HG03159 (cell line): ENCODE data around the gene GAREM1.
"Not testable (repeated sequence)": the region's sequence is repeated elsewhere in the genome, so short reads cannot be mapped to it uniquely, and the experiment has no call there.

Experiments used
- ATAC-seq: cut with Tn5 transposase; IDR thresholded peaks from one replicate; pipeline ENCODE4 v1.9.1; 2021; ENCODE audit warnings: mild to moderate bottlenecking, moderate library complexity; ENCODE audit not compliant: unreplicated experiment

GAREM1 gene

DNA sequence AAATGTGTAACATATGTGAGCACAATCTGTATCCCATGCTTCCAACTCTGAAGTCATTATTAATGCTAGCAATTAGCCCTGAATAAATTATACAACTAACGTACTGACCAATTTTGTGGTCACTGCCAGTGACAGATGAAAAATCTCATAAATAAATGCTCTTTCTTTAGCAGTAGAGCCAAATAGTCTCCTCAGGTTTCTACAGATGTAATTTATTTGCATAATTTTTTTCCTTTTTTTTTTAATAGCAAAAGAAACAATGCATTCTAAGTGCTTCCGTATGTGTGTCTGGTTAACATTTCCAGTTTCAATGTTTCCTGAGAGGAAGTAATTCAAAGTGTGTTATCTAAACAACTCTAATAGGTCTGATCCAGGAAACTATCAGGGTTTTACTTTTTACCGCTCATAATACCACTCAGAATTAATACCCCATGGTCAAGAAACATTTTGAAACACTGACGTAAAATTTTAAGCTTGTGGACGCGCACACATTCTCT is 172.5 kb downstream of the GAREM1 start:
- no peak for ATAC-seq

DNA sequence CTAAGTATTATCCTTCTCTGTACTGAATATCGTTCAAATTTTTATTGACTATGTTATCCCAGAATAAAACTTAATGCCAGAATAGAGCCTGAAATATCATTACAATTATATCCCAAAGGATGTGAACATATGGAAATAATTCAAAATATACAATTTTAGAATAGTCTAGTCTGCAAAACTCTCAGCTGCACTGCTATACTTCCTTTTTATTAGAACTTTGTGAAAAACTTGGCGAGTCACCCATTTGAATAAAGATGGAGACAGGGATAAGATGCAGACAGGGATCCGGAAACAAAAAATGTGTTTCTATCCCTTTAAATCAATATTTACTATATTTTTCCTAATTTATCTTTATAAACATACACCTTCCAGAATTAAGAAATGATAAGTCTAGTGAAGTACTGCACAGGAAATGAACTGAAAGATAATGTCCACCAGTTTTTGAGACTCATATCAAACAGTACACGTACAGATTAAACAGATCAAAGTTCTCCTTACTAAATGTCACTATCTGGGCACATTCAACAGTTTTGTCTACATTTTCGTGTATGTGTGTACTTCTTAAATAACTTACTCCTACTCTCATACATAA is 173.0 kb downstream of the GAREM1 start:
- no peak for ATAC-seq

DNA sequence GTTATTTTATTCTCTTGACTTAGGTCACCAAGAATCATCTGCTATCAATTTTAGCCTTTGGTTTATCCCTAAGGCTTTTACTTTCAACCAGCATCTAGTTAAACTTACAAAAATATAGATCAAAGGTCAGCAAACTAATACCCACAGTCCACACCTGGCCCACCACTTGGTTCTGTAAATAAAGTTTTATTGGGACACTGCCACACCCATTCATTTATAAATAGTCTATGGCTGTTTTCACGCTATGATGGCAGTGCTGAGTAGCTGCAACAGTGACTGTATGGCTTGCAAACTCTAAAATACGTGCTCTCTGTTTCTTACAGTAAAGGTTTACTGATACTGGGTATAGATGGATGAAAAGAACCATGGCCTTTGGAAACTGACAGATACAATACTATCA is 173.8 kb downstream of the GAREM1 start:
- ATAC-seq: no peak

DNA sequence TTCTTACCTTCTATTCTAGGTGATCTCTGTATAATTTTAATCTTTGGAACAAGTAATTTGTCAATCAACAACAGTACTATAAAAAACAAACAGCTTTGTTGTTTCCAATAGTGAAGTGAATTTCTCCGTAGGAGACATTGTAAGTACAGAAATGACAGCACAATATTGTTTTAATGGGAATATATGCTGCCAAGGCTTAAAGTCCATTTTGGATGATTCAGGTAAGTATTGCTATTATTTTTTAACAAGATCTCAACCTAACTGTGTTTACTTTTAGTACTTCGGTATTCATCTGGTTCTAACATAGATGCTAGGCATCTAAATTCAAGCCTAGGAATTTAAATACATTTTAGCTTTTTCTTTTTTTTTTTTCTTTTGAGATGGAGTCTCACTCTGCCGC is 175.1 kb downstream of the GAREM1 start:
- ATAC-seq: no peak

DNA sequence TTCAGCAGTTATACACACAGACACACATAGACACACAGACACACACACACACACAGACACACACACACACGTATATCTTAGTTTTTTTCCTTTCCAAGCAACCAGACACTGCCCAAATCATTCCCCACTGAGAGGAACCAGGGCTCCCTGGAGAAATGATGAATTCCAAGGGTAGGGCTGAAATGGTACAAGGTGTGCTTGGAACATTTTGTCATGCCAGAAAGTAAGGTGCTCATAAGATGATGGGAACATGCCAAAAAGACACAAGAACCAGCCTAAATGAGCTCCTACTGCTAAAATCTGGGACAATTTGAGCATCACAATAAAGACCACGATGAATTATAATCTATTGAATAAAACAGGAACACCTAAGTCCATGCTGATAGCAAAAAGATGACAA is 177.6 kb downstream of the GAREM1 start:
- ATAC-seq: no peak

DNA sequence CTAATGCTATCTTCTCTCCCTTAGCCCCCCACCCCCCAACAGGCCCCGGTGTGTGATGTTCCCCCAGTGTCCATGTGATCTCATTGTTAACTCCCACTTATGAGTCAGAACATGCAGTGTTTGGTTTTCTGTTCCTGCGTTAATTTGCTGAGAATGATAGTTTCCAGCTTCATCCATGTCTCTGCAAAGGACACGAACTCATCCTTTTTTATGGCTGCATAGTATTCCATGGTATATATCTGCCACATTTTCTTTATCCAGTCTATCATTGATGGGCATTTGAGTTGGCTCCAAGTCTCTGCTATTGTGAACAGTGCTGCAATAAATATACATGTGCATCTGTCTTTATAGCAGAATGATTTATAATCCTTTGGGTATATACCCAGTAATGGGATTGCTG is 179.1 kb downstream of the GAREM1 start:
- not testable (repeated sequence) for ATAC-seq

DNA sequence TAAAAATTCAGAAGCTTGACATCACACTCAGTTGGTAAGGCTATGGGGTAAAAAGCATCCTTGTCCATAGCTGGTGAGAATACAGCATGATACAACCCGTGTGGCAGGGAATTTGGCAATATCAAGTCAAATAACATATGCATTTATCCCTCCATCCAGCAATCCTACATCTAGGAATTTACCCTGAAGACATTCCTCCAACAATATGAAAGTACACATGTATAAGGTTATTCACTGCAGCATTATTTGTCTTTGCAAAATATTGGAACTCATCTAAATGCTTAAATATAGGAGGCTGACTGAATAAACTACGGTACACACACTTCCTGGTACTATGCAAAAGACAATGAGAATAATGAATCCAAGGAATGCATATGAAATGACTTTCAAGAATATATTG is 179.9 kb downstream of the GAREM1 start:
- ATAC-seq: no peak

DNA sequence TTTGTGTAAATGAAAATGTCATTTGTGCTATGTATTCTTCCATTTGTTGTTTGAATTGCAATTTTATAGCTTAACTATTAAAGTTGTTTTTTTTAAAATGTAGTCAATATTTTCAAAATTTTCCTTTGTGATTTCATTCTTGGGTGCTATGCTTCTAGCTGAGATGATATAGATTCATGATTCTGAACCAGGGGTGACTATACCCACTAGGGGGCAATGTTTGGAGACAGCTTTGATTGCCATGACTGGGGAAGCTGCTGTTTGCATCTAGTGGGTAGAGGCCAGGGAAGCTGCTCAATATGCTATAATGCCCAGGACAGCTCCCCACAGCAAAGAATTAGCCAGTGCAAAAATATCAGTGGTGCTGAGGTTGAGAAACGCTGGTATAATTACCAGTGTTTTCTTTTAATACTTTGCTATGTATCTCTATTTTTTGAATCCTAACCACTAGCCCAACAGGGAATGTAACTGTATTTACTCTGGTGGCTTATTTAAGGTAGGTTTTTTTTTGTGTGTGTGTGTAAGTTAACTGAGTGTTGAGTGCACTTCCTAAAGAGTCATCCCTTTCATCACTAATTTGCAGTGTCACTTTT is 181.1 kb downstream of the GAREM1 start:
- ATAC-seq: peak; percentile 90

DNA sequence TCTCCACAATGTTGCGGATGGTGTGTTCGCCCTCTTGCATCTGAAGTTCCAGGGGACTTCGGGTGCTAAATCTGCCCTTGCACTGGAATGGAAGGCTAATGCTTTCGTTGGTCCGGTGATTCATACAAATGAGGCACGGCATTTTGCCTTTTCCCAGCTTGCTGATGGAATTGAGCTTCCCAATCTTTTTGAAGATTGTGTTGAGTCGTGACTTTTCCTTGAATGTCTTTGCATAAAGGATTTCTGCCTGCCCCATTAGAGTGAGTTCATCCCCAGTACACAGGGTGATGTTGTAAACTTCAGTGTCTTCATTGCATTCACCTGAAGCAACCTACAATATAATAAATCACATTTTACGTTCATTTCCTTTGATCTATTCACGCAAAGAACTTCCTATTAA is 182.8 kb downstream of the GAREM1 start:
- ATAC-seq: no peak

DNA sequence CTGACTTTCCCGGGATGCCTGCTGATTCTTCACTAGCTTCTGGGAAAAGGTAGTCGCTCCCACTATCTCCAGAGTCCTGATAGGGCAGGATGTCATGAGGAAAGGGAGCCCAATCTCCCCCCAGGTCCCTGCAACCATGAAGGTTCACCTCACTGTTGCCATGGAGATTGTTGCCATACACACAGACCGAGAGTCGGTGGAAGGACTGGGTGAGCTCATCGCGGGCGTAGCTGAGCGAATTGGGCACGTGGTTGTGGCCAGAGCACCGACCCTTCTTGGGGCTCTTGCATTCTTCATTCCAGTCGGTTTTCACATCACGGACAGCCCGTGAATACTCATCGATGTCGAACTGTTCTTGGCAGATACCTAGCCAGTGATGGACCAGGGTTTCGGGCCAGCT is 183.4 kb downstream of the GAREM1 start:
- no peak for ATAC-seq

DNA sequence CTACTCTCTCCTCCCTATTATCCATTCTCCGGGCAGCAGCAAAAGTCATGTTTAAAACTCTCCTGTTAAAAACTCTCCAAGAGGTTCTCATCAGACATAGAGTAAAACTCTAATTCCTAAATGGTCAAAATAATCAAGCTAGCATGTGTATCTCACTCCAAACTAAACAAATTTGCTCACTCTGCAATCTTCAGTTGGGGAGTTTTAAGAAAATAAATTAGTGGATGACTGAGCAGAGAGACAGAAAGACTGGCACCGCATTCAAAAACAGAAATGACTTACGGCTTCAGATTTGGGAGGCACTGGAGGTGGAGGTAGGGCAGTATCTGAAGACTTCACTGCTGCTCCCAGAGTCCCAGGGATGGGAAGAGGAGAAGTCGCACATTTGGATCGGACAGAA is 183.9 kb downstream of the GAREM1 start:
- ATAC-seq: no peak

DNA sequence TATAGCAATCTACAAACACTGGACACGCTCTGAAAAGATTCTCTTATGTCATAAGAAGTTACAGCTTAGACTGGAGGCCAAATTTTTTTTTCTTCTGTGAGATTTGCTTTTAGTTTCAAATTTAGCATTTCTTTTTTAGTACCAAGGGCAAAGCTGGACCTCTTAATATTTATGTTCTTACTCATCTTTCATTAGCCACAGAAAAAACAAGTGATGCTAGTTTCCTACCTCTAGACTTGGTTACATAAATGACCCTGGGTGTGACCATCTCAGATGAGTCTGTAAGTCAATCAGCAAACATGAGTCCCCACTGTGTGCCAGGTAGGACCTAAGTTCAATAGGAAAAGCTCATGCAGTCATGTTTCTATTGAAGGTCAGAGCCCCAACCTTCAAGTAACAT is 186.4 kb downstream of the GAREM1 start:
- ATAC-seq: no peak

DNA sequence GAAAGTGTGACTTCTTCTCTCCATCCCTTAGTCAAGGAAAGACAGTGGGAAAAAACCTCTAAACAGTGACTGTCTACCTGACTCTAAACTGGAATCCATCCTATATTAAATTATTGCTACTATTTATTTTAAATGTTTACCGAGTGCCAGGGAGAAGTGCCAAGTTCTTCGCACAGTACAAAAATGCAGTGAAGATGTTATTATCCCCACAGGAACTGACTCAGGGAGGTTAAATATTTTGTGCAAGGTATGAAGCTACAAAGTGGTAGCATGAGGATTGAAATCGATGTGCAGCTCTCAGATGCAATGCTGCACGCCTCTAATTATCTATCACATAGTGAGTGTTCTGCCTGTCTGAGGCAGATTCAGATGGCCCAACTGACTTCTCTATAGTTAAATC is 189.8 kb downstream of the GAREM1 start:
- ATAC-seq: no peak

DNA sequence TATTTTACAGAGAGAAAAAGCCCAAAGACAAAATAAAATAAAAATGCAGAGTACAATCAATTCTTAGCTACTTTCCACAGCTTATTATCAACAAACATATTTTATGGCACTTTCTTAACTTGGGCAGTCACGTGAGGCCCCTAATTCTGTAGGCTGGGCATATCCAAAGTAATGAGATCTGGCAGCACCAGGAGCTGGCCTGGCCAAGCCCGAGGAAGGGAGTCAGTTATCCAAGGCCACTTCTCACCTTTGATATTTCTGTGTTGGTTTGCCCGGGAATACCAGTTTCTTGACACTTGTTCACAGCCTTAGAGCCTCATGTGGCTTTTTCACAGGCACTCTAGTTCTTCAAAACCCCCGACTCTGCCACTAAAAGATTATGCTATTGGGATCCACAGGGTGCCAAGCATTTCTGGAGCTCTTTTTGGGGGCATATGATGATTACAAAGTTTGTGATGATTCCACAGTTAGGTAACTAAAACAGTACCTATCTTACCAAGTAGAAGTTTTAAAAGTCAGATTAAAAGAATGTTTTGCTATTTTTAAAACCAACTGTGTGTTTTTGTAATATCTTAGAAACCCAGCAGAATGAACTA is 190.4 kb downstream of the GAREM1 start:
- ATAC-seq: no peak

DNA sequence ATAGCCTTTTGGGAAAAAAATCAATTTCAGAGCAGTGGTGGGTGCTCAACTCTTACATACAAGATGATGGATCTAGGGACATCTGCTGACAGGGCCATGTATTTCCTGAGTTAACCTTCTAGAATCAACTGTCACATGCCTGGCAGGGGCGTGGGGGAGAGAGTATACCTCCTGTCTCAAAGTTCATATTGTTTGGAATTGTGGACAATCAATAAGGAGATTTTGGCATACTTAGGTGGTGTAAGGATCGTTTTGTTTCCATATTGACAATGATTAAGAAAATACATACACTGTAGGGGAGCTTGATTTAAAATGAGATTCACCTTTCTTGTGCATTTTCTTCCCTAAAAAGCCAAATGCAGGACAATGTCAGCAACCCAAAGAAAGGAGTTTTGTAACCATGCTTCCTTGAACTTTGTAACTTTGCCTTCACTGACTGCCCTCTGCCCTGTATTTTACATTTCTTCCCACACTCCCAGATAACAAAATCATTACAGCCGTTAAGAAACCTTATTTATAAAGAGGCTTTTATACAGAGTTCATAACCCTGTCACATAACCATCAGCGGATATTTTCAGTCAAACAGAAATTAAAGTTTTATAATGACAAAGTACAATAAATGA is 192.4 kb downstream of the GAREM1 start:
- no peak for ATAC-seq

DNA sequence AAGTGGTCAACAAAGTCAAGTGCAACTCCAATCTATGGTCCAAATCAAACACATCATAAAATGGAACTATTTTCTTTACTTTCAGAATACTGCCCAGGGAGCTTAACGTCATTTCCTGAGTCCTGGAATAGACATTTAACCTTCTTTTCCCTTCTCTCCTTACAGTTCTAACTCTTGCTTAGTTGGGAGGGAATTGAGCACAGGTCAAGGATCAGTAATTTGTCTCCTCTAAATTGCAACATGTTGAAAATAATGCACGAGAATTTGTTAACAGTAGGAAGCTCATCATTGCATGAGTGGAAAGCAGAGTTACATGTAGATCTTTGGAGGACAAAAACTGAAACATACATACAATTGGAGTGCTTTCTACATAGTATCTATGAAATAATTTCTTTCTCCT is 193.1 kb downstream of the GAREM1 start:
- no peak for ATAC-seq

DNA sequence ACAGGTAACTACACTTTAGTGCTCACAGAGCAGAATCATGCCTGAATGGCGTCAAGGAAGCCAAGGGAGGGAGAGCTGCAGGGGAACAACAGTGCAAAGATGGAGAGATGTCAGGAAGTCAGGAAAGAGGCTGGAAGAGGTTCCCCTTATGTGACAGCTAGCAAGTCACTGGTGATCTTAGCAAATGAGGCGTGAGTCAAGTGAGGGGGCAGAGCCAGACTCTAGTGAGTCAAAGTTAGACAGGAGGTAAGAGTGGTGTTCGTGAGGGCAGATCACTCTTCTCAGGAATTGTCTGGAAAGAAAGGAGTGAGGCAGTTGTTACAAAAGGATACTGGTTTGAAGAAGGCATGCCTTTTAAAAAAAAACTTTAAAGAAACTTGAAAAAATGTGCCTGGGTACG is 193.8 kb downstream of the GAREM1 start:
- no peak for ATAC-seq

DNA sequence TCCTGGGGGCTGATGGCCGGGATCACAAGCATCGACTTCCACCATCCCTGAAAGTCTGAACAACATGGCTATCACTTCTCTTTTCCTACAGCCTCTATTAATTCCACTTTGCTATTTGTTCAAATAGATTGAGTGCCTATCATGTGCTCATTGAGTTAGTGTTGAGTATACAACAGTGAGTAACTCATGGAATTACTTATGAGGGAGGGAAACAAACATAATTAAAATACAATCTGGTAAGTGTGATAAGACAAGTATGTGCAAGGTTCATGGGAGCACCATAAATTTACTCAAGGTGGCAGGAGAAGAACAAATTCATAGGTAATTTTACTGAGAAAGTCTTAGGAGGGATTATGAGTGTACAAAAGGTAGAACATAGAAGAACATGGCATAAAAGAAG is 194.4 kb downstream of the GAREM1 start:
- ATAC-seq: no peak

DNA sequence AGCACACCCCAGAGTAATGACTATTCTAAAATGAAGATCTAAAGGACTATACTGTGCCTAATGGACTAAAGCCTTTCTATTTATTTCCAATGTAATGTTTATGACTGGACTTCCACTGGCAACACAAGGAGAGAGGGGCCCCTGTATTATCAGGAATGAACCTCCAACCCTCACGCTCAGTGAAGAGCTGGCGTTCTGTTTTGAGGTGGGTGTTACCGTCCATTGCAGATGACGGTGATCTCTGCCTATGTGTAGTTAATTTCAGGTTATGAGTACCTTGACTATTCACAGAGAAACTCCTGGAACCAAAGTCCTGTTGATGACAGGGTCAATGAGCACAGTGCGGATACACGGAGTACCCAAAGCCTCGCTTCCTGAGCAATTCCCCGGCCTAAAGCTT is 195.5 kb downstream of the GAREM1 start:
- no peak for ATAC-seq

DNA sequence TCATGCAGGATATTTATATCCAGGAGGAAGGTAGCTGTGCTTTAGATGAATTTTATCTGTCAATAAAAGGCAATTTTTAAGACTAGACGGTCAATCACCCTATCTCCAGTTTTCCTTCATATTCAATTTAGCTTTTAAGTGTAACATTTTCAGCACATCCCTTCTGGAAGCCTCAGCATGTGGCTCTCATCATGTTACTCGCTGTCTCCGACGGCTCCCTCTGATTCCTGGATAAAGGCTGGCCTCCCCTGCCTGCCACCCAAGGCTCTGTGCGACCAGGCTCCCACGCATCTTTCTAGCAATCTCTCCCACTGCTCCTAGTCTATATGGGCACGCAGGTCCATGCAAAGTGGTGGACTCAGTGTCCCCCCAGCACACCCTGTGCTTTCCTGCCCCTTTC is 196.4 kb downstream of the GAREM1 start:
- ATAC-seq: no peak

DNA sequence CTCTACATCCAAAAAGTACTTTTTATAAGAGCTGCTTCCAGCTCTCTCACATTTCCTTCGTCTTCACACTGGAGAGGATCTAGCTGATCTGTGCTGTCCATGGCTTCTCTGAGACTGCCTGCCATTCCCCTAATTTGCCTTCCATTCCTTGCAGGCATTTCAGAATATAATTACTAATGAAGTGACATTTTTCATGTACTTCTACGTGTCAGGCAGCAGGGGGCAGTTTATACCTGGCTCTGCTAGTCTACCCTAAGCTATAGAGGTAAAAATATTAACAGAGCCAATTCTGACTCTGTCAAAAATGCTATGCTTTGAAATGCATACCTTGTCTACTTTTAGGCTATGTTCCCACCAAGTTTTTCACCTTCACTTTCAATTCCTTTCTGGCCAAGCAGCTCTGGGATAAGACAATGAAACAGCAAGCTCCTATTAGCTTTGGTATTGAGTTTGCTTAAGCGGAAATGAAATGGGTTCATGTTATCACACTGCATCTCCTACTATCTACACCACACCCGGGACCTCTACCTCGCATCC is 198.9 kb downstream of the GAREM1 start:
- peak; percentile 89 for ATAC-seq

DNA sequence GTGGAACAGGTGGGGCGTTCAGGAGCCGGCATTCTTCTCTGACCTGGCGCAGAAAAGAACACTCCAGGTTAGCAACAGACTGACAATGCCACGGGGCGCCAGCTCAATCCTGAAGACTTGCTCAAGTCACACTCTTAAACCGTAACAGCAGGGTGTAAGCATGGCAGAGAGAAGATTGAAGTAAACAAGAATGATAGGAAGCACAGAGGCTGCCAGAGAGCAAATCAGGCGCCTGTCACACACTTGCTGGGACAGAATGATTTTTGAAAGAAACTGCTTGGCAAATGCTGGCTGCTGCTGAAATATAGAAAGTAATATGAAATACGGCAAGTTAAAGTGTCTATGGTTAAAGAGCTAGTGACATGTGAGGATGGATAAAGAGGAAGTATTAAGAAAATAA is 200.3 kb downstream of the GAREM1 start:
- no peak for ATAC-seq
